ENCODE measurements around the gene LRIG1. TPM values are rescaled to one million over a fixed set of nuclear protein-coding genes. Genes with fewer than 3 reads are reported as not detected.
A peak's percentile ranks its signal among the peaks of the same experiment; 100 is the strongest.

LRIG1 gene
- total RNA-seq, 4 donors from 2014 or later = 48.6 to 58.6 (median 52.5) TPM

DNA sequence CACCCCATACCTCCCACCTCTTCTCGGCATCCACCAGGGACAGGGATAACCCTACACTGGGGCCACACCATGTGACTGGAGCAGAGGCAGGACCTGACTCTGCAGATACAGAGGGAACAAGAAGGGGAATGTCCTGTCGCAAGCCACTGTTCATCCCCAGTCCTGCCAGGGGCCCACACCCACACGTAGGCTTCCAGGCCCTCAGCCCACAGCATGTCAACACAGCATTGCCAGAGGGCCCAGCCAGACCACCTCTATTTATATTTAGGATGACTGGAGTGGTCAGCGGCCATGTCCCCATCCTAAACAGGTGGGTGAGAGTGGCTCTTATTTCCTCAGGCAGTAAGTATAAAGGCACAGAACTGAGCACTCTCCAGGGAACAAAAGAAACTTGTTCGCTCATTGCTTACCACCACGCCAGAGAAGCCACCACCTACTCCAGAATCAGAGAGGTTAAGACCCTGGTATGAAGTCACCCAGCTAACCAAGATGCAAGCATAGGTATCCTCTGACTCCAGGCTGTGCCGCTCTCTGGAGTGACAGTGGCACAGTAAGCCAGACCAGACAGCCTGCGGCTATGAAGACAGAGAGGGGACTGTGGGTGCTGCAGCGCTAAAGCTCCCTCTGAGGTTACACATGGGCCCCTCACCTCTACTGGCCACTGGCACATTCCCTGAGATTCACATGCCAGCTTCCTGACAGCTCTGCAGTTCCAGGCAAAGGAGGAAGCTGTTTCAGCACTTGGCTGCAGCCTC is 67.9 kb downstream of the LRIG1 start:
- H3K4me3 ChIP-seq = no peak overlapping the region
- no peak for DNase-seq (ENCODE audit: low spot score in 2 of 2)
- H3K36me3 ChIP-seq = no peaks in the 10 kb centered on the region
- H3K4me1 ChIP-seq = peaks cover 0 to 70% (median 24%) of the 10 kb centered on the region in 4 donors
- WGBS, 2 donors = 77 to 80% methylated on average over 8 to 9 of the region's 9 CpGs
- TF ChIP-seq POLR2A (IDR thresholded peaks at IDR 0.05) (no peak), EP300 (IDR thresholded peaks at IDR 0.05) (no peak)
- H3K9me3 ChIP-seq = no peaks in the 10 kb centered on the region
- peak overlapping the region in 1 of 4 donors; percentile 11 for H3K27ac ChIP-seq
- H3K27me3 ChIP-seq = no peaks in the 10 kb centered on the region

DNA sequence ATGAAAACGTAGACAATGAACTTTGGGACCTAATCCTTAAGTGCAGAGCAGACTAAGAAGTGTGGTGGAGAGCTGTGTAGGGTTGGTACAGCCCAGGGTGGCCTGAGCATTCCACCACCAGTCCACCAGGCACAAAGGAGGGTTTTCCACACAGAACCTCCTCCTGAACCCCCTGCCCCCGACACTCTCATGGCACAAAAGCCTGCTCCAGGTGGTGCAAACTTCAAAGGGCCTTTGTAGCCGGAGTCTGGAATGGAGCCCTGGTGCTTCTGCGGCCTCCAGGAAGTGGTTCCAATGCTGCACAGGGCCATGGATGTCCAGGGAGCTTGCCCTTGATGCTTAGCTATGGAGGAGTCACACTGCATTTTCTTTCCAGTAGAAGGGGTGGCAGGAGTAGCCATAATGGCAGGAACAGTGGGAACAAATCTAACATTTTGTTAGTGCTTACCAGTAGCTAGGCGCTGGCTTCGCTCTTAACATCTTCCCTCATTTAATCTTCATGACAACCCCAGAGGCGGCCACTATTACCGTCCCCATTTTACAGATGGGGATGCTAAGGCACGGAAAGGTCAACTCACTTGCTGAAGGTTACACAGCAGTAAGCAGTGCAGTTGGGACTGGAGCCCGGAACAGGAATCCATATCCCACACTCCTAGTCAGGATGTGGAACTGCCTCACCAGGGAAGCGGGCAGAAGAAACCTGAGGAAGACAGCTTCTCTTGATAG is 68.6 kb downstream of the LRIG1 start:
- H3K4me1 ChIP-seq = peaks cover 0 to 76% (median 25%) of the 10 kb centered on the region in 4 donors
- H3K4me3 ChIP-seq = no peak overlapping the region
- H3K27ac ChIP-seq = peak overlapping the region in 1 of 4 donors; percentile 23
- TF ChIP-seq, protein P1, sequence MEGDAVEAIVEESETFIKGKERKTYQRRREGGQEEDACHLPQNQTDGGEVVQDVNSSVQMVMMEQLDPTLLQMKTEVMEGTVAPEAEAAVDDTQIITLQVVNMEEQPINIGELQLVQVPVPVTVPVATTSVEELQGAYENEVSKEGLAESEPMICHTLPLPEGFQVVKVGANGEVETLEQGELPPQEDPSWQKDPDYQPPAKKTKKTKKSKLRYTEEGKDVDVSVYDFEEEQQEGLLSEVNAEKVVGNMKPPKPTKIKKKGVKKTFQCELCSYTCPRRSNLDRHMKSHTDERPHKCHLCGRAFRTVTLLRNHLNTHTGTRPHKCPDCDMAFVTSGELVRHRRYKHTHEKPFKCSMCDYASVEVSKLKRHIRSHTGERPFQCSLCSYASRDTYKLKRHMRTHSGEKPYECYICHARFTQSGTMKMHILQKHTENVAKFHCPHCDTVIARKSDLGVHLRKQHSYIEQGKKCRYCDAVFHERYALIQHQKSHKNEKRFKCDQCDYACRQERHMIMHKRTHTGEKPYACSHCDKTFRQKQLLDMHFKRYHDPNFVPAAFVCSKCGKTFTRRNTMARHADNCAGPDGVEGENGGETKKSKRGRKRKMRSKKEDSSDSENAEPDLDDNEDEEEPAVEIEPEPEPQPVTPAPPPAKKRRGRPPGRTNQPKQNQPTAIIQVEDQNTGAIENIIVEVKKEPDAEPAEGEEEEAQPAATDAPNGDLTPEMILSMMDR (IDR thresholded peaks at IDR 0.05) = no peak
- TF ChIP-seq EP300 (IDR thresholded peaks at IDR 0.05) = no peak
- TF ChIP-seq POLR2A (IDR thresholded peaks at IDR 0.05) = no peak
- DNase-seq (ENCODE audit: low spot score in 2 of 2) = no peak
- no peaks in the 10 kb centered on the region for H3K9me3 ChIP-seq
- WGBS, 2 donors = 86 to 92% methylated on average over 11 of the region's 11 CpGs
- no peaks in the 10 kb centered on the region for H3K36me3 ChIP-seq
- no peaks in the 10 kb centered on the region for H3K27me3 ChIP-seq

DNA sequence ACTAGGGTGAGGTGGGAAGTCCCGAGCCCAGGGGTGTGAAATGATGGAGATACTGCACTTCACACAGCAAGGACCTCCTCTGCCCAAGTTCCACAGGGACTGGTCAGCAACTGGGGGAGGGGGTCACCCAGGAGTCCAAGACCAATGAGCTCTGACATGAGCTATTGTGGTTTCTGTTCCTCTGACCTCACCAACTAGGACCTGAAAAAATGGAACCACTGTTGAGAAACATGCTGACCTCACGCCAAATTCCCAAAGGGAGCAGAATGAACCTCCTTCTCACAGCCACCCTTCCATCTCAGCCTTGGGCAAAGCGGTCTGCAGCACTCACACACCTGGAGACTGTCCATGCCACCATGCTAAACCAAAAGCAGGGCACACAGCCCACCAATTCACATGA is 69.3 kb downstream of the LRIG1 start:
- Histone ChIP-seq H3K36me3 (no peaks in the 10 kb centered on the region), H3K4me3 (no peak overlapping the region), H3K27me3 (no peaks in the 10 kb centered on the region), H3K27ac (peak overlapping the region in 2 of 4 donors; percentile 23 to 28), H3K4me1 (peaks cover 0 to 75% (median 25%) of the 10 kb centered on the region in 4 donors), H3K9me3 (no peaks in the 10 kb centered on the region)
- TF ChIP-seq POLR2A (IDR thresholded peaks at IDR 0.05) (no peak), EP300 (IDR thresholded peaks at IDR 0.05) (no peak)
- TF ChIP-seq, protein P1 (IDR thresholded peaks at IDR 0.05) = no peak
- DNase-seq (ENCODE audit: low spot score in 2 of 2) = peak in 1 of 2 donors; percentile 38
- 75 to 80% methylated on average over 3 of the region's 3 CpGs for WGBS, 2 donors

DNA sequence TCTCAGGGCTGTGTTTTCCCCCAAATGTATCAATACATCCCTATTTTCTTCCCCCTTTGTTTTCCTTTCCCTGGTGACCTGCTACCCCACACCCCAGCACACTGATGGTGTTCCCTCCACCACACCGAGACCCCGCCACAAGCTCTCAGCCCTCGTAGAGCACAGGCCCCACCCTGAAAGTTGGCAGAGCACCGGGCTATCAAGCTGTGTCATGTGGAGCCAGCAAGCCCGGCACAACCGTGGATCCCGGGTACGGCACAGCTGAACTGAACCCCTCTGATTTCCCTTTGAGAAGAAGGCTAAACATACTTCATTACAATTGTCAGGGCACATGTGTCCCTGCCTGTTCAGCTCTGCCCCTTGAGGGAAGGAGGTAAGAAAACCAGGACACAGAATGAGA is 69.9 kb downstream of the LRIG1 start:
- DNase-seq (ENCODE audit: low spot score in 2 of 2) = no peak
- TF ChIP-seq, protein P1 (IDR thresholded peaks at IDR 0.05) = no peak
- no peak for TF ChIP-seq POLR2A (IDR thresholded peaks at IDR 0.05)
- TF ChIP-seq EP300 (IDR thresholded peaks at IDR 0.05) = no peak
- no peak overlapping the region for H3K4me3 ChIP-seq
- peak overlapping the region in 2 of 4 donors; percentile 23 to 28 for H3K27ac ChIP-seq
- H3K36me3 ChIP-seq = no peaks in the 10 kb centered on the region
- WGBS, 2 donors = 90 to 99% methylated on average over 7 to 8 of the region's 8 CpGs
- H3K4me1 ChIP-seq = peaks cover 0 to 70% (median 25%) of the 10 kb centered on the region in 4 donors
- H3K27me3 ChIP-seq = no peaks in the 10 kb centered on the region
- H3K9me3 ChIP-seq = no peaks in the 10 kb centered on the region

DNA sequence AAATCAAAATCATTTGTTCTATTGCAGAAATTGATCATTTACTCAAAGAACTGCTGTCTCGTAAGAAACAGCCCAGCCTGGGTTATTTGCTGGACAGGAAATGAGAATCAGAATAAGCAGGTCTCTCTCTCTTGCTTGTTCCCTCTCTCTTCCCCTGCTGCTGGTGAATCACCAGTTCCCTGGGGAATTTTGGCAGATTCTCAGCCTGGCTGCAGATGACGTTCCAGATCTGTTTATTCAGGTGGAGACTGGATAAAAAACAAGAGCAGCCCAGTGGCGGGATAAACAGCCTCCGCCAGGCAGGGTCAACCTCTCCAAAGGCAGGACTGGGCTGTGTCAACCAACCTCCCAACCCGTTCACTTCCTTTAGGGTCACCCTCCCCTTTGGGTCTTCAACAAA is 72.1 kb downstream of the LRIG1 start:
- DNase-seq (ENCODE audit: low spot score in 2 of 2) = peak; percentile 63 to 78
- peak in 1 of 2 donors; percentile 93 for TF ChIP-seq EP300 (IDR thresholded peaks at IDR 0.05)
- TF ChIP-seq, protein P1 (IDR thresholded peaks at IDR 0.05) = peak in 1 of 5 experiments; percentile 11
- no peak for TF ChIP-seq POLR2A (IDR thresholded peaks at IDR 0.05)
- Histone ChIP-seq H3K9me3 (no peaks in the 10 kb centered on the region), H3K4me3 (no peak overlapping the region), H3K36me3 (peaks cover 0 to 1% (median 0%) of the 10 kb centered on the region in 3 donors), H3K27ac (peak overlapping the region in 1 of 4 donors; percentile 76), H3K27me3 (no peaks in the 10 kb centered on the region), H3K4me1 (peaks cover 0 to 83% (median 37%) of the 10 kb centered on the region in 4 donors)
- WGBS, 2 donors = 32 to 35% methylated on average over 5 of the region's 5 CpGs

Measured in tibial nerve (tissue), 4 donors.